Duodenal mucosa (tissue), 2 donors: ENCODE measurements around the gene FGFRL1.
"Not testable (repeated sequence)": the region's sequence is repeated elsewhere in the genome, so short reads cannot be mapped to it uniquely, and the experiment has no call there.

ENCODE experiments used
- H3K27ac ChIP-seq: one replicate; pipeline ENCODE4 v1.7.0; 2013; ENCODE audit warnings: low read depth, low read length
- H3K27me3 ChIP-seq, 2 donors: one replicate each; pipeline ENCODE4 v1.7.0; 2013; ENCODE audit warnings: low read length in 2 of 2, control low read depth in 1 of 2; ENCODE audit not compliant: insufficient read depth in 2 of 2, control insufficient read depth in 1 of 2
- H3K36me3 ChIP-seq, 2 donors: one replicate each; pipeline ENCODE4 v1.7.0; 2013; ENCODE audit warnings: low read length in 2 of 2, control low read depth in 1 of 2; ENCODE audit not compliant: insufficient read depth in 2 of 2, control insufficient read depth in 1 of 2
- H3K4me1 ChIP-seq, 2 donors: one replicate each; pipeline ENCODE4 v1.7.0; 2013; ENCODE audit warnings: low read length in 2 of 2, control low read depth in 1 of 2; ENCODE audit not compliant: insufficient read depth in 2 of 2, control insufficient read depth in 1 of 2
- H3K4me3 ChIP-seq, 2 donors: one replicate each; pipeline ENCODE4 v1.7.0; 2013; ENCODE audit warnings: low read length in 2 of 2, low read depth in 1 of 2
- H3K9ac ChIP-seq, 2 donors: one replicate each; pipeline ENCODE4 v1.7.0; 2013; ENCODE audit warnings: low read length in 2 of 2, low read depth in 1 of 2
- H3K9me3 ChIP-seq, 2 donors: one replicate each; pipeline ENCODE4 v1.7.0; 2013; ENCODE audit warnings: low read length in 2 of 2, control low read depth in 1 of 2; ENCODE audit not compliant: control insufficient read depth in 1 of 2

The FGFRL1 gene

DNA sequence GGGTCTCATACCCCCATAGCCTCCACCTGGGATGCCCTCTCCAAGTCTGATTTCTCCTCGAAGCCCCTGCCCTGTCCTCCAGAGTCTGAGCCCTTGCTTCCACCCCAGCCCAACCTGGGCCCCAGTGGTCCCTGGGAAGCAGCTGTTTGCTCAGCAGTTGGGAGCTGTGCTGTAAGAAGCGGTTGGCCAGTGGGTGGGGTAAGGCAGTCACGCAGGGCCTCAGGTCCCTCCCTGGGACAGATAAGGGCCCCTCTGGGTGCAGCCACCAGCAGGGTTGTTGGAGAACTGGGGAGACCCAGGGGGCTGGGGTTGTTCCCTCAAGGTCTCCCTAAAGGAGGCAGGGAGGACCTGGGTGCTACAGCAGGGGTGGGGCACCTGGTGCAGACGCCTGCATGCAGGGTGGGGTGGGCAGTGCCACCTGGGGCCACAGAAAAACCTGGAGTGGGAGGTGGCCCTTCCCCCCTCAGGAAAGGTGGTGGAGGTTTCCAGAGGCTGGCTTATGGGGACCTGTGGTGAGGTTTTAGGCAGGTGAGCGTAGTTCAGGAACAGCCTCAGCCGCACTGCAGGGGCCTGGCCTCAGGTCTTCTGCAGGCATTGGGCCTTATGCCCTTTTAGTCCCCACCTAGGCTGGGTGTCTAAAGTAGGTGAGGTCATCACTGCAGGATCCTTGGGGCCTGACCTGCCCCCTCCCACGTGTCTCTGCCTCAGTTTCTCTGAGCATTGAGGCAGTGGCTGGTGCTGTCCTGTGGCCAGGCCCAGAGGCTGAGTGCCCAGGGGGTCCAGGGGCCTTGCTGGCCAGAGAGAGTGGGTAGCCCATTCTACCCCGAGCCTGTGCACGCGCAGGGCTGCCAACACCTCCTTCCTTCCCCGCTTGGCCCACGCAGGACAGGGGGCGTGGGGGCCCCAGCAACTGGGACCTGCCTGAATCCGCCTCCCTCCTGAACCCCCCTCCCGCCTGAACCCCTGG lies 15.1 kb upstream of the FGFRL1 start:
- Histone ChIP-seq H3K36me3 (peaks cover 0 to 6% of the 10 kb centered on the region in 2 donors), H3K4me1 (peaks cover 19 to 29% of the 10 kb centered on the region in 2 donors), H3K4me3 (no peak overlapping the region), H3K9me3 (no peaks in the 10 kb centered on the region), H3K9ac (no peak overlapping the region), H3K27me3 (peaks cover 32 to 41% of the 10 kb centered on the region in 2 donors), H3K27ac (no peak overlapping the region)

DNA sequence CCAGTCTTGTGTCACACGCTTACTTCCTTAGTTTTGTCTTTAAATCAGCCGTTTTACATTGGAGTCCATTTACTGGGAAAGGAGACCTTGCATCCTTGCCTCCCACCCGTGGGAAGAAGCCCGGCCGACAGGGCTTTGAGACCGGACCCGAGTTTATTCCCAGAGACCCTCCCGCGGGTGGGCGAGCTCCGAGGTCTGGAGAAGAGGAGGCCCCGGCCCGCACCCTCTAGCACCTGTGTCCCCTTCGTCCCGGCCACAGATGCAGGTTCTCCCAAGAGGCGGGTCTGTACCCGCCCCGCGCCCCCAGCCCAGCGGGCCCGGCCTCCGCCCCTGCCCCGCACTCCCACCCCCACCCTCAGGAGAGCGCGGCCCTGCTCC lies 14.4 kb upstream of the FGFRL1 start:
- Histone ChIP-seq H3K27me3 (peaks cover 38 to 48% of the 10 kb centered on the region in 2 donors), H3K4me3 (no peak overlapping the region), H3K27ac (no peak overlapping the region), H3K9me3 (no peaks in the 10 kb centered on the region), H3K36me3 (peaks cover 0 to under 1% of the 10 kb centered on the region in 2 donors), H3K4me1 (peaks cover 17 to 28% of the 10 kb centered on the region in 2 donors), H3K9ac (no peak overlapping the region)

DNA sequence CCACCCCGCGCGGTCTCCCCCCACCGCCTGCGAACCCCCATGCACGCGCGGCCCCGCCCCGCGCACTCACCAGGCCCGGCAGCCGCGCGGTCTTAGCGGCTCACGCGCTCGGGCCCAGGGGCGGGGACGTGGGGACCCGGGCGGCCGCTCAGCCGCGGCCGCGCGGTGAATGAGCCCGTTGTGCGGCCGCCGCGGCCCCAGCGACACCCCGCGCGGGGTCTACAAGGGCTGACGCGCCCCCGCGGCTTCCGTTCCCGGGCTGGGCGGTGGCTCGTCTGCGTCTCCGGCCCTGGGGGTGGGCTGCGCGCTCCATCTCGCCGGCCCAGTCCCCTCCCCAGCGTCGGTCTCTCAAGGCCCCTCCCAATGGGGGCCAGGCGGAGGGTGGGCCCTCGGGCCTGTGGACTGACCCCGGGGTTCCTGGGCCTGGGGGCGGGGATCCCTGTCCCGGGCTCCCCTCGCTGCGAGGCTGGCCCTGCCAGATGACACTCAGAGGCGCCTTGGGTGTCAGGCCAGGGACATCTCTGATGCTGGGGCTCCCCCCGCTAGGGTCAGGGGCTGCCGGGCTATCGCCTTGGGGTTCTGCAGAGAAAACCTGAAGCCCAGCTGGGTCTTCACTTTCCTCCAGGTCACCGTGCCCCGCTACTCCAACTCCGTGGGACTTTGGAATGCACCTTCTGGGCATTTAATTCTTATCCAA lies 13.9 kb upstream of the FGFRL1 start:
- H3K9ac ChIP-seq: no peak overlapping the region
- H3K4me1 ChIP-seq: peaks cover 11 to 28% of the 10 kb centered on the region in 2 donors
- no peak overlapping the region for H3K4me3 ChIP-seq
- H3K27ac ChIP-seq: no peak overlapping the region
- no peaks in the 10 kb centered on the region for H3K9me3 ChIP-seq
- H3K36me3 ChIP-seq: no peaks in the 10 kb centered on the region
- H3K27me3 ChIP-seq: peaks cover 39 to 53% of the 10 kb centered on the region in 2 donors

DNA sequence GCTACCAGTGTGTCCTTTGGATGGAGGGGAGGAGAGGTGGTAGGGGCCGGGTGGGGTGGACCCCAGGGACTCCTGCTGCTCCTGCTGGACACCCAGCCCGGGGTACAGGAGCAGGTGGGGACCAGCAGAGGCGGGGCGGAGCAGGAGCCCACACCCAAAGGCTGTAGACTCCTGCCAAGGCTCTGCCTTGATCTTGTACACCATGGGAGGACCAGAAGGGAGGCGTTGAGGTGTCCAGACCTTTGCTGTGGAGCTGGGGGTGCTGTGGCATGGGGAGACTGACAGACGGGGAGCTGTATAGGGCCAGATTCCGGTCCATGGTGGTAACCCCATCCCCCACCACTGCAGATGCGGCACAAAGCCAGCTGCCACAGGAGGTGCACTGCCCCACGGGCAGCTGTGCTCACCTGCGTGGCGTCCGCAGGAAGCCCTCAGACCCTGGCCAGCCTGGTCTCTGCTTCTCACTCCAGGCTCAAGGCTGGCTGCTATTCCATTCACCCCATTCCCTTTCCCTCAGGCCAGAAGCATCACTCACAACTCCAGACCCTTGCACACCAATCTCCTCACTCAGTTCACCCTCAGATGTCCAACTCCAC lies 13.2 kb upstream of the FGFRL1 start:
- H3K27ac ChIP-seq: no peak overlapping the region
- no peak overlapping the region for H3K4me3 ChIP-seq
- no peaks in the 10 kb centered on the region for H3K36me3 ChIP-seq
- no peaks in the 10 kb centered on the region for H3K9me3 ChIP-seq
- peaks cover 39 to 57% of the 10 kb centered on the region in 2 donors for H3K27me3 ChIP-seq
- peaks cover 7 to 22% of the 10 kb centered on the region in 2 donors for H3K4me1 ChIP-seq
- H3K9ac ChIP-seq: no peak overlapping the region

DNA sequence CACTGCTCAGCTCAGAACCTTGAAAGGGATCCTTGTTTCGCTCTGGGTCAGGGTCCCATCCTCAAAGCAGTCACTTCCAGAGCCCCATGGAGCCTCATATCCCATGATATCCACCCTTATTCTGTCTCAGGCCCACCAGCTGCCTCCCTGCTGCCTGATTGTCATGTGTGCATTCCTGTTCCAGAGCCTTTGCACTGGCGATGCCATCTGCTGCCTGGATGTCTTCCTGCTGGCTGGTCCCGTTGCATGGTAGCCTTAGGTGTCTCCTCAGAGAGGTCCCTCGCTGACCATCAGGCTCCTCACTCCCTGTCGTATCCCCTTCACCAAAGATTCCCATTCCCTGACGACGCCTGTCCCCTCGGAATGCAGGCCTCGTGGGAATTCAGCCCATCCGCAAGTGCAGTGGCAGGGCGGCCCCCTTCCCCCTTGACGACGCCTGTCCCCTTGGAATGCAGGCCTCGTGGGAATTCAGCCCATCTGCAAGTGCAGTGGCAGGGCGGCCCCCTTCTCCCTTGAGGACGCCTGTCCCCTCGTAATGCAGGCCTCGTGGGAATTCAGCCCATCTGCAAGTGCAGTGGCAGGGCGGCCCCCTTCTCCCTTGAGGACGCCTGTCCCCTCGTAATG lies 12.1 kb upstream of the FGFRL1 start:
- H3K4me1 ChIP-seq: peaks cover 7 to 16% of the 10 kb centered on the region in 2 donors
- H3K36me3 ChIP-seq, H3K4me3 ChIP-seq, H3K9ac ChIP-seq, H3K27ac ChIP-seq, H3K9me3 ChIP-seq: not testable (repeated sequence)
- peaks cover 46 to 68% of the 10 kb centered on the region in 2 donors for H3K27me3 ChIP-seq

DNA sequence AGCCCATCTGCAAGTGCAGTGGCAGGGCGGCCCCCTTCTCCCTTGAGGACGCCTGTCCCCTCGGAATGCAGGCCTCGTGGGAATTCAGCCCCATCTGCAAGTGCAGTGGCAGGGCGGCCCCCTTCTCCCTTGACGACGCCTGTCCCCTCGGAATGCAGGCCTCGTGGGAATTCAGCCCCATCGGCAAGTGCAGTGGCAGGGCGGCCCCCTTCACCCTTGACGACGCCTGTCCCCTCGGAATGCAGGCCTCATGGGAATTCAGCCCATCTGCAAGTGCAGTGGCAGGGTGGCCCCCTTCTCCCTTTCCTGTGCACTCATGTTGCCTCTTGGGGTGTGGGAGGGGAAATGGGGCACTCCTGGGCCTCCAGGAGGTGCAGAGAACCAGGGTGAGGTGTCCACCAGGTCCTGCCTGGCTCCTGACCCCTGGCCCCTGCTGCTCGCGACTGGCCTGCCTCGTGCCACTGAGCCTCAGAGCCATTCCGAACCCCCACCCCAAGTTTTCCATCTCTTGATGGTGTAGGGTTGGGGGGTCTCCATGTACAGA lies 11.5 kb upstream of the FGFRL1 start:
- Histone ChIP-seq H3K9me3 (no peaks in the 10 kb centered on the region), H3K36me3 (no peaks in the 10 kb centered on the region), H3K4me1 (peaks cover 7 to 16% of the 10 kb centered on the region in 2 donors), H3K27me3 (peaks cover 46 to 73% of the 10 kb centered on the region in 2 donors), H3K4me3 (no peak overlapping the region), H3K27ac (no peak overlapping the region), H3K9ac (no peak overlapping the region)

DNA sequence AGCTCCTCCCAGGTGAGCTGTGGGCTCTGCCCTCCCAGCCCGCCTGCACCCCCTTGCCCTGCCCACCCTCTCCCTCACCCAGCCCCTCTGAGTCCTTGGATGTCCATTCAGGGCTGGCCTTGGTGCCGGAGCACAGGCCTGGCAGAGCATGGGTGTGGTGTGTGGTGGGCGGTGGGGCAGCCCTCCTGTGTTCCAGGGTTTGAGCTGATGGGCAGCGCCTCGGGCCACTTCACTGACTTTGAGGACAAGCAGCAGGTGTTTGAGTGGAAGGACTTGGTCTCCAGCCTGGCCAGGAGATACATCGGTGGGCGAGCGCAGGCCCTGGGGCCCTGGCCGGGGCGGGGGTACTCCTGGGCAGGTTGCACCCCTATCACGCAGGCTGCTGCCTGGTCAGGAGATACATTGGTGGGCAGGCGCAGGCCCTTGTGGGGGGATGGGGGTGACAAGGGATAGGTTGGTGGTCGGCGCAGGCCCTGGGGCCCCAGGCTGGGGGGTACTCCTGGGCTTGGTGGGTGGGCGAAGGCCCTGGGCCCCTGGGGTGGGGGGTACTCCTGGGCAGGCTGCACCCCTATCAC lies 10.7 kb upstream of the FGFRL1 start:
- peaks cover 53 to 80% of the 10 kb centered on the region in 2 donors for H3K27me3 ChIP-seq
- H3K9ac ChIP-seq: no peak overlapping the region
- no peak overlapping the region for H3K4me3 ChIP-seq
- H3K27ac ChIP-seq: no peak overlapping the region
- H3K9me3 ChIP-seq: no peaks in the 10 kb centered on the region
- no peaks in the 10 kb centered on the region for H3K36me3 ChIP-seq
- peaks cover 6 to 16% of the 10 kb centered on the region in 2 donors for H3K4me1 ChIP-seq

DNA sequence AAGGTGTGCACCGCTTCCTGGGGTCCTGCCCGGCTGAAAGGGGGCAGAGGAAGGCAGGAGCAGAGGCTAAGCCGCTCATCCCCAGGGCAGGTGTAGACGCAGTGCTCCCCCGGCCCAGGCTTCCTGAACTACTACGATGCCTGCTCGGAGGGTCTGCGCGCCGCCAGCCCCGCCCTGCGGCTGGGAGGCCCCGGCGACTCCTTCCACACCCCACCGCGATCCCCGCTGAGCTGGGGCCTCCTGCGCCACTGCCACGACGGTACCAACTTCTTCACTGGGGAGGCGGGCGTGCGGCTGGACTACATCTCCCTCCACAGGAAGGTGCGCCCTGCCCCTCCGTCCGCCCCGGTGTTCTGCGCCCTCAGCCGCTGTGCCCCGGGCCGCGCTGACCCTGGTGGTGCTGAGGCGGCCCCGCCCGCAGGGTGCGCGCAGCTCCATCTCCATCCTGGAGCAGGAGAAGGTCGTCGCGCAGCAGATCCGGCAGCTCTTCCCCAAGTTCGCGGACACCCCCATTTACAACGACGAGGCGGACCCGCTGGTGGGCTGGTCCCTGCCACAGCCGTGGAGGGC lies 9.8 kb upstream of the FGFRL1 start:
- Histone ChIP-seq H3K27ac (no peak overlapping the region), H3K4me1 (peaks cover 4 to 13% of the 10 kb centered on the region in 2 donors), H3K27me3 (peaks cover 54 to 76% of the 10 kb centered on the region in 2 donors), H3K9ac (no peak overlapping the region), H3K9me3 (no peaks in the 10 kb centered on the region), H3K36me3 (no peaks in the 10 kb centered on the region), H3K4me3 (no peak overlapping the region)

DNA sequence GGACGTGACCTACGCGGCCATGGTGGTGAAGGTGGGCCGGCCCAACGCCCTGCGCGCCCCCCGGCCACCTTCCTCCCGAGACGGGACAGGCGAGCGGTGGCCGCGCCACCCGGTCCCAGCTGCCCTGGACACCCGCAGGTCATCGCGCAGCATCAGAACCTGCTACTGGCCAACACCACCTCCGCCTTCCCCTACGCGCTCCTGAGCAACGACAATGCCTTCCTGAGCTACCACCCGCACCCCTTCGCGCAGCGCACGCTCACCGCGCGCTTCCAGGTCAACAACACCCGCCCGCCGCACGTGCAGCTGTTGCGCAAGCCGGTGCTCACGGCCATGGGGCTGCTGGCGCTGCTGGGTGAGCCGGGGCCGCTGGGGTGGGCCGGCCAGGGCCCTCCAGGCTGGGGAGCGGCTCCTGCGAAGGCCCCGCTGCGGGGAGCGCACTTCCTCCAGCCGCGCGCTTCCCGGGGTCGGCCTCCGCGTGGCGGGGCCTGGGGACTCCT lies 9.2 kb upstream of the FGFRL1 start:
- Histone ChIP-seq H3K27me3 (peaks cover 59 to 77% of the 10 kb centered on the region in 2 donors), H3K9me3 (no peaks in the 10 kb centered on the region), H3K4me3 (no peak overlapping the region), H3K27ac (no peak overlapping the region), H3K36me3 (no peaks in the 10 kb centered on the region), H3K4me1 (peaks cover 4 to 13% of the 10 kb centered on the region in 2 donors), H3K9ac (no peak overlapping the region)
